Astrocyte (in vitro differentiated cells and primary cell): ENCODE results near the gene TVP23A. TPM values are rescaled to one million over a fixed set of nuclear protein-coding genes. Genes with fewer than 3 reads are reported as not detected.

Source experiments
- DNase-seq: peaks from one replicate; pipeline ENCODE4 v3.0.0-alpha.2; 2010; ENCODE audit warnings: low read depth
- FAIRE-seq: peaks from 2 replicates; lab custom pipeline; 2011; peaks lifted over from hg19 to GRCh38; lab: Jason Lieb, UNC
- H2AFZ ChIP-seq: 2 replicates; pipeline ENCODE4 v1.6.0; 2012; ENCODE audit warnings: low read depth, low read length, inconsistent platforms
- H3K27ac ChIP-seq: 2 replicates; pipeline ENCODE4 v1.5.1; 2011; ENCODE audit warnings: low read depth, low read length, inconsistent platforms
- H3K27me3 ChIP-seq: 2 replicates; pipeline ENCODE4 v1.6.0; 2011; ENCODE audit warnings: low read length, inconsistent platforms; ENCODE audit not compliant: insufficient read depth
- H3K36me3 ChIP-seq: 2 replicates; pipeline ENCODE4 v1.5.1; 2011; ENCODE audit warnings: low read length, inconsistent platforms; ENCODE audit not compliant: insufficient read depth
- H3K4me1 ChIP-seq: 2 replicates; pipeline ENCODE4 v1.5.1; 2011; ENCODE audit warnings: low read length, inconsistent platforms; ENCODE audit not compliant: insufficient read depth
- H3K4me2 ChIP-seq: 2 replicates; pipeline ENCODE4 v1.6.0; 2012; ENCODE audit warnings: low read length, inconsistent platforms
- H3K4me3 ChIP-seq: 2 replicates; pipeline ENCODE4 v1.5.1; 2011; ENCODE audit warnings: low read depth, mild to moderate bottlenecking, low read length, inconsistent platforms; ENCODE audit not compliant: insufficient read depth
- H3K79me2 ChIP-seq: 2 replicates; pipeline ENCODE4 v1.6.0; 2012; ENCODE audit warnings: mild to moderate bottlenecking, low read length, inconsistent platforms; ENCODE audit not compliant: insufficient read depth
- H3K9ac ChIP-seq: 2 replicates; pipeline ENCODE4 v1.6.0; 2012; ENCODE audit warnings: mild to moderate bottlenecking, low read length, inconsistent platforms
- H3K9me3 ChIP-seq: 2 replicates; pipeline ENCODE4 v1.5.1; 2012; ENCODE audit warnings: low read depth, mild to moderate bottlenecking, low read length, inconsistent platforms; ENCODE audit not compliant: insufficient read depth
- H4K20me1 ChIP-seq: 2 replicates; pipeline ENCODE4 v1.6.0; 2012; ENCODE audit warnings: low read length, inconsistent platforms; ENCODE audit not compliant: insufficient read depth
- H3K27ac Mint-ChIP-seq: one replicate; pipeline ENCODE4 v1.8.0; 2021; ENCODE audit warnings: mild to moderate bottlenecking, mixed read lengths; ENCODE audit not compliant: unreplicated experiment
- H3K27me3 Mint-ChIP-seq: one replicate; pipeline ENCODE4 v1.8.0; 2021; ENCODE audit warnings: low read depth, mixed read lengths; ENCODE audit not compliant: unreplicated experiment
- H3K36me3 Mint-ChIP-seq: one replicate; pipeline ENCODE4 v1.8.0; 2021; ENCODE audit warnings: low read depth, mixed read lengths; ENCODE audit not compliant: unreplicated experiment
- H3K4me1 Mint-ChIP-seq: one replicate; pipeline ENCODE4 v1.8.0; 2021; ENCODE audit warnings: low read depth, mixed read lengths; ENCODE audit not compliant: unreplicated experiment
- H3K4me3 Mint-ChIP-seq: one replicate; pipeline ENCODE4 v1.8.0; 2021; ENCODE audit warnings: mild to moderate bottlenecking, moderate library complexity, mixed read lengths; ENCODE audit not compliant: unreplicated experiment
- H3K9me3 Mint-ChIP-seq: one replicate; pipeline ENCODE4 v1.8.0; 2021; ENCODE audit warnings: mild to moderate bottlenecking, mixed read lengths; ENCODE audit not compliant: unreplicated experiment
- EZH2 ChIP-seq: IDR thresholded peaks from 2 replicates; pipeline ENCODE4 v1.6.1; 2012; ENCODE audit warnings: mild to moderate bottlenecking, low read length, inconsistent platforms; ENCODE audit not compliant: insufficient read depth
- total RNA-seq: library from RNA; stranded (reverse); gene quantifications from 2 replicates; pipeline ENCODE4 v1.2.1, GENCODE V29; 2021
- TF ChIP-seq, protein P1 (sequence below): IDR thresholded peaks from 2 replicates; pipeline ENCODE4 v1.5.1; 2011; ENCODE audit warnings: low read depth, mild to moderate bottlenecking, inconsistent platforms, low read length, moderate library complexity; ENCODE audit not compliant: insufficient read depth

TVP23A gene
- total RNA-seq, 1 donor from 2014 or later, result 0.34 TPM

DNA sequence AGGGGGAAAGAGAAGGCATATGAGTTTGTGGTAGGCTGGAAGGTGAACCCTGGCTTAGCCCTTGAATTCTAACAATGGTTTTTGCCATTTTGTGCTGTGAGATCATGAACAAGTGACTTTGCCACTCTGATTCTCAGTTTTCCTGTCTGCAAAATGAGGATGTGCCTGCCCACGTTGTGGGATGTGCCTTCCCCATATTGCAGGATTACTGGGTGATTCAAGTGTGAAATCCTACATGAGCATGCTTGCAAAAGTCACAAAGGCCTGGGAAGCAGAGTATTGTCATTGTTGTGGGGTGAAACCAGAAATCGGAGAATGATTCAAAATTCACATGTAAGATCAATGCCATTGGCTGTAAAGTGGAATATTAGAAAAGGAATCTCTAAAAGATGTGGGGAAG, 28.6 kb upstream of the TVP23A start:
- Histone ChIP-seq H3K9ac (no peak overlapping the region), H3K27ac (no peak overlapping the region), H3K9me3 (no peaks in the 10 kb centered on the region), H4K20me1 (no peaks in the 10 kb centered on the region), H3K27me3 (no peaks in the 10 kb centered on the region), H3K4me2 (no peak overlapping the region), H3K36me3 (no peaks in the 10 kb centered on the region), H2AFZ (no peak overlapping the region), H3K79me2 (no peaks in the 10 kb centered on the region), H3K4me3 (no peak overlapping the region), H3K4me1 (no peaks in the 10 kb centered on the region)
- no peak for TF ChIP-seq EZH2
- TF ChIP-seq, protein P1, sequence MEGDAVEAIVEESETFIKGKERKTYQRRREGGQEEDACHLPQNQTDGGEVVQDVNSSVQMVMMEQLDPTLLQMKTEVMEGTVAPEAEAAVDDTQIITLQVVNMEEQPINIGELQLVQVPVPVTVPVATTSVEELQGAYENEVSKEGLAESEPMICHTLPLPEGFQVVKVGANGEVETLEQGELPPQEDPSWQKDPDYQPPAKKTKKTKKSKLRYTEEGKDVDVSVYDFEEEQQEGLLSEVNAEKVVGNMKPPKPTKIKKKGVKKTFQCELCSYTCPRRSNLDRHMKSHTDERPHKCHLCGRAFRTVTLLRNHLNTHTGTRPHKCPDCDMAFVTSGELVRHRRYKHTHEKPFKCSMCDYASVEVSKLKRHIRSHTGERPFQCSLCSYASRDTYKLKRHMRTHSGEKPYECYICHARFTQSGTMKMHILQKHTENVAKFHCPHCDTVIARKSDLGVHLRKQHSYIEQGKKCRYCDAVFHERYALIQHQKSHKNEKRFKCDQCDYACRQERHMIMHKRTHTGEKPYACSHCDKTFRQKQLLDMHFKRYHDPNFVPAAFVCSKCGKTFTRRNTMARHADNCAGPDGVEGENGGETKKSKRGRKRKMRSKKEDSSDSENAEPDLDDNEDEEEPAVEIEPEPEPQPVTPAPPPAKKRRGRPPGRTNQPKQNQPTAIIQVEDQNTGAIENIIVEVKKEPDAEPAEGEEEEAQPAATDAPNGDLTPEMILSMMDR, result no peak
- Mint-ChIP-seq H3K36me3 (no peaks in the 10 kb centered on the region), H3K27ac (no peak overlapping the region), H3K27me3 (peaks cover 25% of the 10 kb centered on the region), H3K9me3 (no peaks in the 10 kb centered on the region), H3K4me3 (no peak overlapping the region), H3K4me1 (no peaks in the 10 kb centered on the region)
- no peak for FAIRE-seq
- no peak for DNase-seq

DNA sequence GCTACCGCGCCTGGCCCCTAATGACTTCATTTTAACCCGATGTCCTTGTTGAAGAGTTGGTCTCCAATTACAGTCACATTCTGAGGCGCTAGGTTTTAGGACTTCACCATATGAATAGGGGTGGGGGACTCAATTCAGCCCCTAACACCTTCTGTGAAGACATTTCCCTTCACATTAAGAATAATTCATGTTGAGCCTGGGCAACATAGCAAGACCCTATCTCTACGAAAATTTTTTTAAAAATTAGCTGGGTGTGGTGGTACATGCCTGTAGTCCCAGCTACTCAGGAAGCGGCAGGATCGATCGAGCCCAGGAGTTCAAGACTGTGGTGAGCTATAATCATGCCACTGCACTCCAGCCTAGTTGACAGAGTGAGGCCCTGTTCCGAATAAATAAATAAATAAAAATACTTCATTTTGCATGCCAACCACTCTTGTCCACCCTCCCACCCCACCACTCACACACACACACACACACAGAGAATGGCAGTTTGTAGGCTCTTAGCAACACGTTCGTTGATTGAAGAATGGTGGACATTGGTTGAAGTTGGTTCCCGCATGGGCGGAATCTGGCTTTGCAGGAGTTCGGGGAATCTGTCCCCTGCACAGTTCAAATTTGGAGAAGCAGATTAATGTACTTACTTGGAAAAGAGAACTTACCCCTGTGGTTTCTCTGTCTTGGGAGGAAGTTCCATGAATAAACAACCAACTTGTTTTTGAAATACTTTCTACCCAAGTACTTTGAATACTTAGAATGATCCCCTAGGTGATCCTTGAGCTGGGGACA, 27.8 kb upstream of the TVP23A start:
- FAIRE-seq, result no peak
- peaks cover 27% of the 10 kb centered on the region for H3K27me3 Mint-ChIP-seq
- H3K4me3 ChIP-seq, result no peak overlapping the region
- no peaks in the 10 kb centered on the region for H3K36me3 ChIP-seq
- H3K27ac ChIP-seq, result no peak overlapping the region
- H3K9me3 ChIP-seq, result no peaks in the 10 kb centered on the region
- H3K9me3 Mint-ChIP-seq, result no peaks in the 10 kb centered on the region
- no peaks in the 10 kb centered on the region for H4K20me1 ChIP-seq
- TF ChIP-seq EZH2, result no peak
- TF ChIP-seq, protein P1, result no peak
- H3K4me2 ChIP-seq, result no peak overlapping the region
- H3K4me3 Mint-ChIP-seq, result no peak overlapping the region
- H3K36me3 Mint-ChIP-seq, result no peaks in the 10 kb centered on the region
- no peak overlapping the region for H3K9ac ChIP-seq
- H3K4me1 Mint-ChIP-seq, result no peaks in the 10 kb centered on the region
- H3K27me3 ChIP-seq, result peaks cover 2% of the 10 kb centered on the region
- H2AFZ ChIP-seq, result no peak overlapping the region
- H3K79me2 ChIP-seq, result no peaks in the 10 kb centered on the region
- no peak for DNase-seq
- no peak overlapping the region for H3K27ac Mint-ChIP-seq
- no peaks in the 10 kb centered on the region for H3K4me1 ChIP-seq

DNA sequence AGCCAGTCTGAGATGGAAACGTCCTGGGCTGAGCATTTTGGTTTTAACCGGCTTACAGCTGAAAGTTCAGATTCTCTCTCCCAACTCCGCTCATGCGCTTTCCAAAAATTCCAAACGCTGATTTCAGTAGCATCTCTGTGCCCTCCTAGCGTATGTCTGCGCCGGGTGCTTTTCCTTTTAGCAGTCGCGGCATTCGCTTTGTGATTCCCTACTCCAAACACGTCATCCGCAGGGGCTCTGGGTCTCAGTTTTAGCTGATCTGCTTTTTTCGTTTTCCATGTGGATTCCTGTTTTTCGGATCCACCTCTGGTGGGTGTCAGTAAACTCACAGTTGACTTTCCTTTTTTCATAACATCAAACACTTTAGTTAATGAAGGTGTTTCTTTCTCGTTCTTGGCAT, 22.1 kb upstream of the TVP23A start:
- Histone ChIP-seq H3K27ac (no peak overlapping the region), H4K20me1 (no peaks in the 10 kb centered on the region), H3K9ac (no peak overlapping the region), H3K36me3 (no peaks in the 10 kb centered on the region), H3K9me3 (no peaks in the 10 kb centered on the region), H3K4me1 (no peaks in the 10 kb centered on the region), H3K4me3 (no peak overlapping the region), H3K79me2 (no peaks in the 10 kb centered on the region), H3K27me3 (peaks cover 14% of the 10 kb centered on the region), H2AFZ (no peak overlapping the region), H3K4me2 (no peak overlapping the region)
- H3K4me1 Mint-ChIP-seq, result no peaks in the 10 kb centered on the region
- H3K36me3 Mint-ChIP-seq, result no peaks in the 10 kb centered on the region
- TF ChIP-seq, protein P1, result no peak
- no peak for TF ChIP-seq EZH2
- H3K9me3 Mint-ChIP-seq, result peaks cover 1% of the 10 kb centered on the region
- H3K27ac Mint-ChIP-seq, result no peak overlapping the region
- DNase-seq (no peak), FAIRE-seq (no peak)
- no peak overlapping the region for H3K4me3 Mint-ChIP-seq
- peaks cover 35% of the 10 kb centered on the region for H3K27me3 Mint-ChIP-seq
